ENCODE measurements around the gene NIPSNAP2. TPM values are rescaled to one million over a fixed set of nuclear protein-coding genes. Genes with fewer than 3 reads are reported as not detected.

Gene NIPSNAP2
- total and polyA plus RNA-seq, 2 experiments from 2014 or later = 34.2 to 44.9 TPM

GRCh38 chr7:55996856-55997500 is 32.6 kb downstream of the NIPSNAP2 start:
- Histone ChIP-seq H3K9me2 (ENCODE audit: insufficient read depth) (no peaks in the 10 kb centered on the region), H2AFZ (no peak overlapping the region), H3K79me2 (ENCODE audit: insufficient read depth) (no peaks in the 10 kb centered on the region), H3K27ac (no peak overlapping the region), H3K4me2 (ENCODE audit: unreplicated experiment) (no peak overlapping the region), H3K36me3 (ENCODE audit: low read depth) (0 out of 2 replicates have a peak, but pooled peaks cover 6% of the 10 kb centered on the region), H3K9me3 (ENCODE audit: low read depth) (no peaks in the 10 kb centered on the region), H3K27me3 (replicated peaks; ENCODE audit: insufficient read depth) (no peaks in the 10 kb centered on the region), H3K4me3 (no peak overlapping the region), H3K9ac (no peak overlapping the region), H3K4me1 (ENCODE audit: insufficient read depth) (no peaks in the 10 kb centered on the region), H3F3A (ENCODE audit: insufficient read depth) (no peaks in the 10 kb centered on the region), H4K20me1 (ENCODE audit: insufficient read depth) (no peaks in the 10 kb centered on the region)
- TF ChIP-seq EZH2 (IDR thresholded peaks at IDR 0.05; ENCODE audit: insufficient read depth, poor library complexity, severe bottlenecking) (no peak), EZH2phosphoT487 (IDR thresholded peaks at IDR 0.05; ENCODE audit: insufficient read depth, low read depth) (no peak)
- WGBS, 2 experiments (ENCODE audit: low coverage in 1 of 2, low lambda C conversion rate in 2 of 2, missing lambda C conversion rate in 2 of 2) = 93 to 94% methylated on average over 8 of the region's 8 CpGs
- in situ Hi-C loops (cut with MboI) = no loop called here
- DNase-seq = no peak

- Histone ChIP-seq H3K4me3 (no peak overlapping the region), H3K9me2 (ENCODE audit: insufficient read depth) (no peaks in the 10 kb centered on the region), H3K4me1 (ENCODE audit: insufficient read depth) (0 out of 2 replicates have a peak, but pooled peaks cover 6% of the 10 kb centered on the region), H3K9ac (no peak overlapping the region), H3K4me2 (ENCODE audit: unreplicated experiment) (no peak overlapping the region), H3K9me3 (ENCODE audit: low read depth) (no peaks in the 10 kb centered on the region), H3K79me2 (ENCODE audit: insufficient read depth) (no peaks in the 10 kb centered on the region), H4K20me1 (ENCODE audit: insufficient read depth) (no peaks in the 10 kb centered on the region), H3K36me3 (ENCODE audit: low read depth) (no peaks in the 10 kb centered on the region), H3K27ac (no peak overlapping the region), H2AFZ (no peak overlapping the region), H3F3A (ENCODE audit: insufficient read depth) (peaks cover 18% of the 10 kb centered on the region; the same call in 1 of the 2 replicates), H3K27me3 (replicated peaks; ENCODE audit: insufficient read depth) (no peaks in the 10 kb centered on the region)
- no peak for DNase-seq
- WGBS, 2 experiments (ENCODE audit: low coverage in 1 of 2, low lambda C conversion rate in 2 of 2, missing lambda C conversion rate in 2 of 2) = 81 to 83% methylated on average over 4 of the region's 4 CpGs
- TF ChIP-seq EZH2 (IDR thresholded peaks at IDR 0.05; ENCODE audit: insufficient read depth, poor library complexity, severe bottlenecking) = no peak
- TF ChIP-seq EZH2phosphoT487 (IDR thresholded peaks at IDR 0.05; ENCODE audit: insufficient read depth, low read depth) = no peak
- in situ Hi-C loops (cut with MboI) = no loop called here
Measured at GRCh38 chr7:56003749-56004148, 39.4 kb downstream of the NIPSNAP2 start.

GRCh38 chr7:56007167-56007652 is 42.8 kb downstream of the NIPSNAP2 start:
- H3K27me3 ChIP-seq (replicated peaks; ENCODE audit: insufficient read depth) = no peaks in the 10 kb centered on the region
- H4K20me1 ChIP-seq (ENCODE audit: insufficient read depth) = no peaks in the 10 kb centered on the region
- H3K4me1 ChIP-seq (ENCODE audit: insufficient read depth) = 0 out of 2 replicates have a peak, but pooled peaks cover 6% of the 10 kb centered on the region
- DNase-seq = no peak
- no peak overlapping the region for H3K4me3 ChIP-seq
- H3K79me2 ChIP-seq (ENCODE audit: insufficient read depth) = no peaks in the 10 kb centered on the region
- H3K9ac ChIP-seq = no peak overlapping the region
- no peak overlapping the region for H3K4me2 ChIP-seq (ENCODE audit: unreplicated experiment)
- peaks cover 18% of the 10 kb centered on the region; the same call in 1 of the 2 replicates for H3F3A ChIP-seq (ENCODE audit: insufficient read depth)
- no peaks in the 10 kb centered on the region for H3K9me3 ChIP-seq (ENCODE audit: low read depth)
- in situ Hi-C loops (cut with MboI) = no loop called here
- no peaks in the 10 kb centered on the region for H3K9me2 ChIP-seq (ENCODE audit: insufficient read depth)
- TF ChIP-seq EZH2 (IDR thresholded peaks at IDR 0.05; ENCODE audit: insufficient read depth, poor library complexity, severe bottlenecking) = no peak
- TF ChIP-seq EZH2phosphoT487 (IDR thresholded peaks at IDR 0.05; ENCODE audit: insufficient read depth, low read depth) = no peak
- H3K27ac ChIP-seq = no peak overlapping the region
- 94 to 99% methylated on average over 4 of the region's 4 CpGs for WGBS, 2 experiments (ENCODE audit: low coverage in 1 of 2, low lambda C conversion rate in 2 of 2, missing lambda C conversion rate in 2 of 2)
- H3K36me3 ChIP-seq (ENCODE audit: low read depth) = peaks cover 10% of the 10 kb centered on the region; the same call in 1 of the 2 replicates
- no peak overlapping the region for H2AFZ ChIP-seq

- in situ Hi-C loops (cut with MboI) = no loop called here
- 87 to 90% methylated on average over 9 of the region's 9 CpGs for WGBS, 2 experiments (ENCODE audit: low coverage in 1 of 2, low lambda C conversion rate in 2 of 2, missing lambda C conversion rate in 2 of 2)
Measured at GRCh38 chr7:56007891-56008290, 43.5 kb downstream of the NIPSNAP2 start.

More at GRCh38 chr7:56007891-56008290, 43.5 kb downstream of the NIPSNAP2 start:
- H3K36me3 ChIP-seq (ENCODE audit: low read depth) = peaks cover 10% of the 10 kb centered on the region; the same call in 1 of the 2 replicates
- no peak overlapping the region for H3K4me2 ChIP-seq (ENCODE audit: unreplicated experiment)
- no peak overlapping the region for H3K9ac ChIP-seq
- peaks cover 18% of the 10 kb centered on the region; the same call in 1 of the 2 replicates for H3F3A ChIP-seq (ENCODE audit: insufficient read depth)
- no peak overlapping the region for H2AFZ ChIP-seq
- H3K27ac ChIP-seq = no peak overlapping the region
- H3K79me2 ChIP-seq (ENCODE audit: insufficient read depth) = no peaks in the 10 kb centered on the region
- H4K20me1 ChIP-seq (ENCODE audit: insufficient read depth) = no peaks in the 10 kb centered on the region
- H3K27me3 ChIP-seq (replicated peaks; ENCODE audit: insufficient read depth) = no peaks in the 10 kb centered on the region
- H3K9me3 ChIP-seq (ENCODE audit: low read depth) = no peaks in the 10 kb centered on the region
- no peak overlapping the region for H3K4me3 ChIP-seq
- no peak for DNase-seq
- no peak for TF ChIP-seq EZH2 (IDR thresholded peaks at IDR 0.05; ENCODE audit: insufficient read depth, poor library complexity, severe bottlenecking)
- TF ChIP-seq EZH2phosphoT487 (IDR thresholded peaks at IDR 0.05; ENCODE audit: insufficient read depth, low read depth) = no peak
- H3K9me2 ChIP-seq (ENCODE audit: insufficient read depth) = no peaks in the 10 kb centered on the region
- H3K4me1 ChIP-seq (ENCODE audit: insufficient read depth) = 0 out of 2 replicates have a peak, but pooled peaks cover 6% of the 10 kb centered on the region

Measured in GM23248 (cell line).